Kidney epithelial cell (primary cell): Measurements from ENCODE around the gene NRXN2. TPM values are rescaled to one million over a fixed set of nuclear protein-coding genes. Genes with fewer than 3 reads are reported as not detected.

Experiments used
- DNase-seq: peaks from one replicate; pipeline ENCODE4 v3.0.0-alpha.2; 2010; ENCODE audit warnings: low read depth
- H3K27me3 ChIP-seq: 2 replicates; pipeline ENCODE4 v1.6.0; 2011; ENCODE audit warnings: low read length; ENCODE audit not compliant: control insufficient read depth, insufficient read depth
- H3K36me3 ChIP-seq: 2 replicates; pipeline ENCODE4 v1.5.1; 2011; ENCODE audit warnings: low read length; ENCODE audit not compliant: control insufficient read depth, insufficient read depth
- H3K4me3 ChIP-seq: 2 replicates; pipeline ENCODE4 v1.5.1; 2011; ENCODE audit warnings: low read depth, mild to moderate bottlenecking, control low read depth, low read length
- total RNA-seq: library from RNA; depleted of rRNA; stranded (reverse); fragments of >200 nt; gene quantifications from 2 replicates; pipeline ENCODE4 v1.2.3, GENCODE V29; 2015
- TF ChIP-seq, protein P1 (sequence below): IDR thresholded peaks from 2 replicates; pipeline ENCODE4 v1.5.1; 2011; ENCODE audit warnings: mild to moderate bottlenecking, moderate library complexity, low read length, control low read depth, inconsistent platforms; ENCODE audit not compliant: insufficient read depth, poor library complexity, severe bottlenecking

The NRXN2 gene
- not detected in 2 replicates for total RNA-seq

DNA sequence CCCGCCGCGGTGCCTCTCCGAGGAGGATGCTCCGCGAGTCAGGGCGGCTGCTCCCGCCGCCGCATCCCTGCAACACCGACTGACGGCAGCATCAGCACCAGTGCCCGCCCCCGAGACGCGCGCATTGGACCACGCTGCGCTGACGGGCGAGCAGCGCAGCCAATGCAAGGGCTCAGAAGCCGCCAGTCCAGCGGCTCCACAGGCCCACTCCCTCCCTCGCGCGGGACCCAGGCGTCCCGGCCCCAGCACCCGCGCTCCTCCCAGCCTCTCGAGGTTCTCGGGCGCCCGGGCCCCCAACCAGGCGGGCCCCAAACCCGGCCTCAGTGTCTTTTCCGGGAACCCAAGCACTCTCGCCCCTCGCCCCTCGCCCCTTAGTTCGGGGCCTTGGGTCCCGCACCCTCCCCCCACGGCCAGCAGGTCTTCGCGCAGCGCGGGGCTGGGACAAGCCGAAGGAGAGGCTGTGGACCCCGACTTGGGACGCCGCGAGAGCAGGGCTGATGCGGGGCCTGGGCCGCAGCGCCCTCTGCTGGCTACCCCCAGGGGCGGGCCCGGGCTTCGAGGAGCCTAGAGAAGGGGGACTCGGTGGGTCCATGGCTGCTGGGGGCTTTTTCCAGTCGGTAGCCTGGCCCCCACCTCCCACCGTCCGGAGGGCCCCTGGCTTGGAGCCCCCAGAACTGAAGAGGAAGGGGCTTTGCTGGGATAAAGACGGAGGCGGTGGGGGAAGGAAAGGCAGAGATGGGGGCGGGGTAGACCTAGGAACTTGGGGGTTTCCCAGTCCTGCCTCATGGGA, at the start of gene NRXN2:
Gene NRXN2 (minus strand): TSS at position 81 of the 790 bp plus-strand sequence. CDS start 9,498 bp downstream, outside the sequence.
- no peaks in the 10 kb centered on the region for H3K36me3 ChIP-seq
- TF ChIP-seq, protein P1, sequence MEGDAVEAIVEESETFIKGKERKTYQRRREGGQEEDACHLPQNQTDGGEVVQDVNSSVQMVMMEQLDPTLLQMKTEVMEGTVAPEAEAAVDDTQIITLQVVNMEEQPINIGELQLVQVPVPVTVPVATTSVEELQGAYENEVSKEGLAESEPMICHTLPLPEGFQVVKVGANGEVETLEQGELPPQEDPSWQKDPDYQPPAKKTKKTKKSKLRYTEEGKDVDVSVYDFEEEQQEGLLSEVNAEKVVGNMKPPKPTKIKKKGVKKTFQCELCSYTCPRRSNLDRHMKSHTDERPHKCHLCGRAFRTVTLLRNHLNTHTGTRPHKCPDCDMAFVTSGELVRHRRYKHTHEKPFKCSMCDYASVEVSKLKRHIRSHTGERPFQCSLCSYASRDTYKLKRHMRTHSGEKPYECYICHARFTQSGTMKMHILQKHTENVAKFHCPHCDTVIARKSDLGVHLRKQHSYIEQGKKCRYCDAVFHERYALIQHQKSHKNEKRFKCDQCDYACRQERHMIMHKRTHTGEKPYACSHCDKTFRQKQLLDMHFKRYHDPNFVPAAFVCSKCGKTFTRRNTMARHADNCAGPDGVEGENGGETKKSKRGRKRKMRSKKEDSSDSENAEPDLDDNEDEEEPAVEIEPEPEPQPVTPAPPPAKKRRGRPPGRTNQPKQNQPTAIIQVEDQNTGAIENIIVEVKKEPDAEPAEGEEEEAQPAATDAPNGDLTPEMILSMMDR: peak; percentile 95
- H3K27me3 ChIP-seq: peaks cover 70% of the 10 kb centered on the region
- H3K4me3 ChIP-seq: peak within 1 kb of the TSS; percentile 50
- DNase-seq: peak; percentile 26

DNA sequence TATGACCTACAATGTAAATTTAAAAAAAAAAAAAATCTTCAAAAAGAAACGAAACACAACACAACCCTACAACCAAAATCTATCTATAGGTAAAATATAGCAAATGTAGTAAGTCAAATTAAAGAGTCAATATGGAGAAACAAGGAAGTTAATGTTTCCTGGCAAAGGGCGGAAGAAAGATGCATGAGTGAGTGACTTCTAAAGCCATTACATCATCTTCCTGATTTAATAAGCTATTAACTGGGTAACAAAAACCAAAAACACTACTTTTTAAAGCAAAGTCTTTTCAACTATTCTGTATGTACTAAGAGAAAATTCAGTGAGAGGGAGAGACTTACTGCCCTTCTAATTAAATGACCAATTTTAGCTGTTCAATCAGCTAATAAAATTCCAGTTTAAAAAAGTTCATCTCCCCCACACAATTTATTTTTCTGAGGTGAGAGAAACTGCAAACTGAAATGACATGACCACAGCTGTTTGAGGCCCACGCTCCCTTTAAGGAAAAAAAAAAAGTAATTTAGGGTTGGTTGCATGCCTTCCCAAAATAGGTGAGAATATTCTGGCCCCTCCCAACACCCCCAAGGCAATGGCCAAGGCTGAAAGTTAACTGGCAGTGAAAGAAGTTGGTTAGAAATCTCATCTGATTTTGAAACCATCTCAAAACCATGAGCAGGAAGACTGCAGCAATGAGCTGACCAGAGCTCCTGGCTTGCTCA, 49.5 kb upstream of the NRXN2 start:
- Histone ChIP-seq H3K4me3 (no peak overlapping the region), H3K27me3 (no peaks in the 10 kb centered on the region), H3K36me3 (peaks cover 18% of the 10 kb centered on the region)
- TF ChIP-seq, protein P1: no peak
- no peak for DNase-seq

DNA sequence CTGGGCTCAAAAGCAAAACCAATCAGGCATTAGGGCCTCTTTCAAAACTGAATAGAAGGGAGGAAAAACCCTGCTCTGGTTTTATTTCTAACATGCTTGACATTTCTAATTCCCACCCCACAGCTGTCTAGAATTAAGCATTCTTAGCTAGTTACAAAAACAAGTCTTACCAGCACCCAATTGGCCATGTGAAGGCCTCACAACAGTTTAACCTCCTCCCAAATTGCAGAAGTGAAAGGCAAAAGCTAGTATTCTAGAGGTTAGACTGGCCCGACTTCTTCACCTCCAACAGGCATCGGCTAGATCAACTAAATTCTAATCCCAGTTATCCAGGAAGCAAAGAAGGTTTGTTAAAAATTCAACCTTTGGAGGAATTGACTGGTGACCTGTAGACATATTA, 48.9 kb upstream of the NRXN2 start:
- no peak overlapping the region for H3K4me3 ChIP-seq
- H3K36me3 ChIP-seq: peaks cover 20% of the 10 kb centered on the region
- no peak for DNase-seq
- TF ChIP-seq, protein P1: no peak
- H3K27me3 ChIP-seq: no peaks in the 10 kb centered on the region

DNA sequence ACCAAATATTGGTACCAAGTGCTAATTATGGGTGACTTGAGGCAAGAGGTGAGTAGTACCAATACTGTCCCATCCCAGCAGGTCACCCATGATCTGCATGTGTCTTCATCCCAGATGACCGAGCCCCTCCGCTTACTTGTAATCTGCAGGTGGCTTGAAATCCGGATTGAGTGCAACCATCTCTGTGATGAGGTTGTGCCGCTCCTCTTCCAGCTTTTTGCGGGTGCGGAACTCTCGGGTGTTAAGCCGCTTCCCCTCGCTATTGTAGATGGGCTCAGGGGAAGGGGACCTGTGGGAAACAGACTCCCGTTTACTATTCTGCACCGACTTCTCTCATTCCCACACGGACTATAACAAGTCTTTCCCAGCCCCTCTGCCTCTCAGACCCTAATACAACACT, 47.1 kb upstream of the NRXN2 start:
- H3K36me3 ChIP-seq: peaks cover 22% of the 10 kb centered on the region
- no peak overlapping the region for H3K4me3 ChIP-seq
- no peak for DNase-seq
- H3K27me3 ChIP-seq: no peaks in the 10 kb centered on the region
- TF ChIP-seq, protein P1: no peak

- TF ChIP-seq, protein P1: no peak
- no peak for DNase-seq
- no peak overlapping the region for H3K4me3 ChIP-seq
- H3K36me3 ChIP-seq: peaks cover 21% of the 10 kb centered on the region
- no peaks in the 10 kb centered on the region for H3K27me3 ChIP-seq
Observed at GRCh38 chr11:64769283-64769682, 46.3 kb upstream of the NRXN2 start.
